NCI-H2196 treated with DMSO at 0.1 percent for 48 hours (cell line): ENCODE measurements around the gene SH3GLB2.
"Not testable (repeated sequence)": the region's sequence is repeated elsewhere in the genome, so short reads cannot be mapped to it uniquely, and the experiment has no call there.

Experiments
- DNase-seq: peaks from one replicate; lab custom pipeline; 2025; ENCODE audit not compliant: unreplicated experiment; lab: John Stamatoyannopoulos, UW

The SH3GLB2 gene

DNA sequence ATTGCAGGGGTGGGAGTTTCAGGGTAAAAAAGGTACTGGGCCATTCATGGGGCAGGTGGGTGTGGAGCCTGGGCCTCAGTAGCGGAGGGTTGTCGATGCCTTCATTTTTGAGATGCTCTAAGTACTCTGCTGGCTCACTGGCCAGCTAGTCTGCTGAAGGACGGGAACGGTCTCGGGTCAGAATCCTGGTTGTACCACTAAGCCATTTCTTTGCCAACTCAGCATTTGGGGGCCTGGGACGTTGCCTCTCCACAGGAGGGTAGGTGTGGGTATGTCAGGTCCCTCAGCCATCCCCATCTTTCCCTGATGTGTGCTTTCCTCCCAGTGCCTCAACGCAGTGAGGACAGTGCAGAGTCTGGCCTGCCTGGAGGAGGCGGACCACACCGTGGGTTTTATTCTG lies 25.1 kb downstream of the SH3GLB2 start:
- DNase-seq = no peak

- DNase-seq = no peak
These were observed 26.4 kb downstream of the SH3GLB2 start for GRCh38 chr9:129001504-129002325.

DNA sequence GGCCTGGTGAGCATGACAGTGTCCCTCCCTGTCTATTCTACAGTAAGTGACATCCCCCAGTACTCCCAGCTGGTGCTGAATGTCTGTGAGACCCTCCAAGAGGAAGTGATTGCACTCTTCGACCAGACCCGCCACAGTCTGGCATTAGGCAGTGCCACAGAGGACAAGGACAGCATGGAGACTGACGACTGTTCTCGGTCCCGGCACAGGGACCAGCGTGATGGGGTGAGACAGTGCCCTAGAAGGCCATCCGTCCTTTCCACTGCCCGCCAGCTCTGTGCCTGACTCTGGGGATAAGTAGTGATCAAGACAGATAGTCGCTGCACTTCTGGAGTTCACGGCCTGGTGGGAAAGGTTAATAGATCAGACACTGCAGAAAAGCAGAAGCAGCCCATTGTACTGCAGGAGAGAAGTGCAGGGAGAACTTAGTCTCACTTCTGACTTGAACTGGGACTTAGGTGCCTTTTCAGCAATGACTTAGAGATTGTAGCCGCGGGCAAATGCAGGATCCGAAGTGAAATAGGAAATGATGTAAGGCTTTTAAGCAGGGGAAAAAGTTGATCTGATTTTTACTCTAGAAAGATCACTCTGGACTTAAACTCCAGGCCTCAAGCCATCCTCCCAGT lies 28.4 kb downstream of the SH3GLB2 start:
- no peak for DNase-seq

DNA sequence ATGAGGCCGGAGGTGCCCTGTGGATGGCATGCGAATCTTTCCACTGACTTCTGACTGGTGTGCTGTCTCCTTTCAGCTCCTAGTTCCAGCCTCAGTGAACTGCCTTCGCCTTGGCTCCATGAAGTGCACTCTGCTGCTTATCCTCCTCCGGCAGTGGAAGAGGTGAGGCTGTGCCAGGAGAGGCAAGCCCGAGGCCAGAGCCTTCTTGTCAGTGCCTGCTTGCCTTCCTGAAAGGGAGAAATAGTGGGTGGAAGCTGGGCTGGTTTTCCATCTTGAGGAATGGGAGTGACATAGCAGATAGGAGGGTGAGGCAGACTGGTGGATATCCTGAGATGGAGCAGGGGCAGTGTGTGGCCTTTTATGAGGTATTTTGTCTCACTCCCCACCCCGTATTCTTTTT lies 29.7 kb downstream of the SH3GLB2 start:
- no peak for DNase-seq

- no peak for DNase-seq
These were observed 32.3 kb downstream of the SH3GLB2 start for GRCh38 chr9:128995791-128996190.

GRCh38 chr9:128992995-128993394 lies 35.1 kb downstream of the SH3GLB2 start:
- no peak for DNase-seq

DNA sequence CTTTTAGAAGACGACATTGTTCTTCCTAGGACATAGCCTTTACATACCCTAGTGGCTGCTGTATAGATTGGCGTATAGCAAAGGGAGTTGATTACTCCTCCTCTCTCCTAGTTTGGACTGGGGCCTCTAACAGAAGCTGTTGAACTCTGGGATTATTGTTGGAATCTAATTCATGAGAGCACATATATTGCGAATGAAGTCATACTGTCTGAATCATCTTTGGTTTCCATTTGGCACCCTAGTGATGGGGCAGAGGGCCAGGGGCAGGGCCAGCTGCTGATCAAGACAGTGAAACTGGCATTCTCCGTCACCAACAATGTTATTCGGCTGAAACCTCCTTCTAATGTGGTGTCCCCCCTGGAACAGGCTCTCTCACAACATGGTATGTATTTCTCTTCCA lies 40.3 kb downstream of the SH3GLB2 start:
- DNase-seq = no peak

GRCh38 chr9:128986671-128987070 lies 41.5 kb downstream of the SH3GLB2 start:
- no peak for DNase-seq

- no peak for DNase-seq
These were observed 44.6 kb downstream of the SH3GLB2 start for GRCh38 chr9:128983536-128983935.

- DNase-seq = no peak
These were observed 49.0 kb downstream of the SH3GLB2 start for GRCh38 chr9:128979111-128979510.

DNA sequence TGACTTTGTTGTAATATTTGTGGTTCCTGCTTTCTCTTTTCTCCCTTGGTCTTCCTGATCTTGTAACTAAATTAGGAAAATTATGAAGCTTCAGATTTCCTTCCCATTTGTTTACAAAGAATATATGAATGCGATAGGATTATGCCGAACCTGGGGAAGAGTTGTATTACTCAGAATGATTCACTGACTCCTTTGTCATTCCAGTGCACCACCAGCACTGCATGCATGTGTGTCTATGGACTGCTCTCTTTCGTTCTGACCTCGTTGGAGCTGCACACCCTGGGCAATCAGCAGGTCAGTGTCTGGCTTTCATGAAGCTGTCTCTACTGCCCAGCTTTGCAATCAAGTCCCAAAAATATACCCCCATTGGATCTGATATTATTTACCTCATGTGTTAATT lies 55.2 kb downstream of the SH3GLB2 start:
- no peak for DNase-seq

- DNase-seq = no peak
These were observed 58.6 kb downstream of the SH3GLB2 start for GRCh38 chr9:128969491-128969890.

GRCh38 chr9:128961403-128961802 lies 66.7 kb downstream of the SH3GLB2 start:
- DNase-seq = not testable (repeated sequence)
